ENCODE results near the gene DOCK1.

DOCK1 gene

DNA sequence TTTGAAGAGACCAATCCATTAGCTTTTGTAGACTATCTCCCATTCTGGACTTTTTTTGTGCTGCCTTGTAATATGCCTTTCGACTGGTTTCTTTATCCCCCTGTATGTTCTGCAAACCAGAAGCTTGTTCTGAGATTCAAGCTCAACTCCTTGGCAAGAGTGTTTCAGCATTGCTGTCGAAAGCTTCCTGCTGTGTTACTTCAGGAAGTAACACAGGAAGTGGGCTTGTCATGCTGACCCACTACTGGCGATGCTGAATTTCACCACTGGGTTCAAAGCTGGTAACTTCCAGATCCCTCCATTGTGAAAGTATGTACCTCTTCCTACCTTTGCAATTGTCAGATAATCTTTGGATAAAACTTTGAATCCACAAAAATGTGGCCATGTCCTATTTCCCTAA, 349.0 kb downstream of the DOCK1 start:
- no peak overlapping the region for H3K27ac ChIP-seq
- H3K36me3 ChIP-seq: peaks cover 3% of the 10 kb centered on the region; the same call in 1 of the 2 replicates
- no peaks in the 10 kb centered on the region for H3K27me3 ChIP-seq (ENCODE audit: insufficient read depth, low read depth, severe bottlenecking)
- no peak for DNase-seq
- H3K4me3 ChIP-seq (ENCODE audit: low read depth, low read length): no peak overlapping the region
- TF ChIP-seq, protein P1, sequence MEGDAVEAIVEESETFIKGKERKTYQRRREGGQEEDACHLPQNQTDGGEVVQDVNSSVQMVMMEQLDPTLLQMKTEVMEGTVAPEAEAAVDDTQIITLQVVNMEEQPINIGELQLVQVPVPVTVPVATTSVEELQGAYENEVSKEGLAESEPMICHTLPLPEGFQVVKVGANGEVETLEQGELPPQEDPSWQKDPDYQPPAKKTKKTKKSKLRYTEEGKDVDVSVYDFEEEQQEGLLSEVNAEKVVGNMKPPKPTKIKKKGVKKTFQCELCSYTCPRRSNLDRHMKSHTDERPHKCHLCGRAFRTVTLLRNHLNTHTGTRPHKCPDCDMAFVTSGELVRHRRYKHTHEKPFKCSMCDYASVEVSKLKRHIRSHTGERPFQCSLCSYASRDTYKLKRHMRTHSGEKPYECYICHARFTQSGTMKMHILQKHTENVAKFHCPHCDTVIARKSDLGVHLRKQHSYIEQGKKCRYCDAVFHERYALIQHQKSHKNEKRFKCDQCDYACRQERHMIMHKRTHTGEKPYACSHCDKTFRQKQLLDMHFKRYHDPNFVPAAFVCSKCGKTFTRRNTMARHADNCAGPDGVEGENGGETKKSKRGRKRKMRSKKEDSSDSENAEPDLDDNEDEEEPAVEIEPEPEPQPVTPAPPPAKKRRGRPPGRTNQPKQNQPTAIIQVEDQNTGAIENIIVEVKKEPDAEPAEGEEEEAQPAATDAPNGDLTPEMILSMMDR (IDR thresholded peaks at IDR 0.05; ENCODE audit: low read depth, low read length): no peak
- H3K9me3 ChIP-seq (ENCODE audit: severe bottlenecking): no peaks in the 10 kb centered on the region

DNA sequence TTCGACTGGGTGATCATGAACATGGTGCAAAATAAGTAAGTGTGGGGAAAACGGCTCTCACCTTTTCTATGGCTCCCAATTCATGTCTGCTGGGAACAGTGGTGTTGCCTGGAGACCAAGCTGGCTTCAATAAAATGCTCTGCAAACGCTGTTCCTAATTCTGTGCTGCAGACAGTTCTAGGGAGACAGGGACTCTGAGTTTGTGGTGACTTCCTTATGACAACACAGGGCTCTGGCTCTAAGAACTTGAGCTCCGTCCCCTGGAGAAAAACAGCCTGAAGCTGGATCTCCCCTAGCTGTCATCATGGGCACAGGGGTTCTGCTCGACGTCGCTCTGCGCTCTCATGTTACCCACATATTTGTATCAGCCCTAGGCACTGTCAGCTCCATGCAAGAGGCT, 352.2 kb downstream of the DOCK1 start:
- TF ChIP-seq, protein P1 (IDR thresholded peaks at IDR 0.05; ENCODE audit: low read depth, low read length): no peak

DNA sequence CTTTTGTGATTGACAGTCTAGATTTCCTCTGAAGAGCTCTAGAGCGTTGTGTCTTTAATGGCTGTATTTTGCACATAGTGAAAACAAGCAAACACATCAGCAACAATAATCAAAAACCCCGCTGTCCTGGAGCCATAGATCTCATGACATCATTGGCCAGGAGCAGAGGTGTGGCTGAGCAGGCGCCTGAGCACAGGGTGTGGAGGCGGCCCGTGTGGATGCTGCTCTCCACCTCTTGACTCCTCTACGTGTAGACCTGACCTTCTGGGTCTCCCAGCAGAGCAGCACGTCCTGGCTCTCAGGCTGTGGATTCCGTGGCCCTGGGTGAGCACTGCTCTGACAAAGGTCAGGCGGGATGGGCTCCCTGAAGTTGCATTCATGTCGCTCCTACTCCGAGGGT, 354.1 kb downstream of the DOCK1 start:
- Histone ChIP-seq H3K4me3 (ENCODE audit: low read depth, low read length) (no peak overlapping the region), H3K27me3 (ENCODE audit: insufficient read depth, low read depth, severe bottlenecking) (no peaks in the 10 kb centered on the region), H3K9me3 (ENCODE audit: severe bottlenecking) (no peaks in the 10 kb centered on the region), H3K36me3 (no peaks in the 10 kb centered on the region), H3K27ac (no peak overlapping the region)
- TF ChIP-seq, protein P1 (IDR thresholded peaks at IDR 0.05; ENCODE audit: low read depth, low read length): no peak
- DNase-seq: no peak

More for the DNA sequence above, 352.2 kb downstream of the DOCK1 start:
- Histone ChIP-seq H3K9me3 (ENCODE audit: severe bottlenecking) (no peaks in the 10 kb centered on the region), H3K27ac (no peak overlapping the region), H3K4me3 (ENCODE audit: low read depth, low read length) (no peak overlapping the region), H3K27me3 (ENCODE audit: insufficient read depth, low read depth, severe bottlenecking) (no peaks in the 10 kb centered on the region), H3K36me3 (no peaks in the 10 kb centered on the region)
- DNase-seq: no peak

DNA sequence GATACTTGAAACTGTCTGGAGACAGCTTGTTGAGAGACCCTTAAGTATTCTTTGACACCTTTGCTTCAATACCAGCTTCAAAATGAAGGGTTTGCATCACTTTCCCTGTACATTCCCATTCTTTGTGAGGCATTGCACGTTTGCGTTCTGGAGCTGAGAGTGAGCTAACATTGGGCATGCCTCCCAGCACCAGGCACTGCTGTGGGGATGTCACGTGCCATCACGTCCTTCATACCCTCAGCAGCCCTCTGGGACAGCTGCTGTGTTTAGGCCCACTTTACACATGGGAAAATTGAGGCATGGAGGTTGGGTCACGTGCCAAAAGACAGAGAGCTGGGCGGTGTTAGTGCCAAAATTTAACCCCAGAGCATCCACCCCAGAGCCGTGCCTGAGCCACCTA, 357.4 kb downstream of the DOCK1 start:
- Histone ChIP-seq H3K9me3 (ENCODE audit: severe bottlenecking) (no peaks in the 10 kb centered on the region), H3K36me3 (no peaks in the 10 kb centered on the region), H3K27me3 (ENCODE audit: insufficient read depth, low read depth, severe bottlenecking) (no peaks in the 10 kb centered on the region), H3K4me3 (ENCODE audit: low read depth, low read length) (no peak overlapping the region), H3K27ac (no peak overlapping the region)
- TF ChIP-seq, protein P1 (IDR thresholded peaks at IDR 0.05; ENCODE audit: low read depth, low read length): no peak
- no peak for DNase-seq

DNA sequence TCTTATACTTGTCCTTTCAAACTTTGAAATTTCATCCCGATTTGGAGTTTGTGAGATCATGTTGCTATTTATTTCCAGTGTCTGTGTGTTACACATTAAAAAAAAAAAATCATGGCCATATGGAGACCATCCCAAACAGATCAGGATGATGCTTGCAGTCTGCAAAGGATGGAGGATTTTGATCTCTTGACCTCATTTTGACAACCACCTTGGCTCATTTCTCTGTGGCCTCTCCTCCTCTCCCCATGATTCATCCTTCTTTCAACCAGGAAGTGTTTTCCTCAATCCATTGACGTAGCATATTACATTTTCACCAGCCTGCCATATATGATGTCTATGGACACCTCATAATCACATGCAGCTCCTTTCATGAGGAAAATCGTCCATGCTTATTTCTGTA, 360.1 kb downstream of the DOCK1 start:
- no peaks in the 10 kb centered on the region for H3K27me3 ChIP-seq (ENCODE audit: insufficient read depth, low read depth, severe bottlenecking)
- H3K9me3 ChIP-seq (ENCODE audit: severe bottlenecking): no peaks in the 10 kb centered on the region
- H3K4me3 ChIP-seq (ENCODE audit: low read depth, low read length): no peak overlapping the region
- TF ChIP-seq, protein P1 (IDR thresholded peaks at IDR 0.05; ENCODE audit: low read depth, low read length): no peak
- H3K27ac ChIP-seq: no peak overlapping the region
- DNase-seq: no peak
- no peaks in the 10 kb centered on the region for H3K36me3 ChIP-seq

DNA sequence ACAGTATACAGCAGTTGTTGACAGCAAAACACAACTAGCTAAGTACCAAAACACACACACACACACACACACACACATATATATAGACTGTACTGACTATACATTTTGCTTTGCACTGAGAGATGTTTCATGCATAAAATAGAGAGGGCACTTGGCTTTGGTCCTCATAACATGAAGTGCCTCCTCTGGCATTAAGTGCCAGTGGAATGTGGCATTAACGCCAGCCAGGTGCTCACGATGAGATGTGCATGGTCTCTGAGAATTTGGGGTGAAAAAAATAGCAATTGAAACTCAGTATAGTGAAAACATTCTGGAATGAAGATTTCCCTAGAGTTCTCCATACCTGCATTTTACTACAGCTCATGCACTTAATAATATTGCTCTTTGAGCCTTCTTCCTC, 361.2 kb downstream of the DOCK1 start:
- no peak overlapping the region for H3K27ac ChIP-seq
- H3K36me3 ChIP-seq: no peaks in the 10 kb centered on the region
- no peaks in the 10 kb centered on the region for H3K27me3 ChIP-seq (ENCODE audit: insufficient read depth, low read depth, severe bottlenecking)
- H3K9me3 ChIP-seq (ENCODE audit: severe bottlenecking): no peaks in the 10 kb centered on the region
- TF ChIP-seq, protein P1 (IDR thresholded peaks at IDR 0.05; ENCODE audit: low read depth, low read length): no peak
- DNase-seq: no peak
- H3K4me3 ChIP-seq (ENCODE audit: low read depth, low read length): no peak overlapping the region

All from WERI-Rb-1 (cell line).